ENCODE measurements around the gene LRP2.

LRP2 gene

GRCh38 chr2:169230204-169230603 is 132.1 kb downstream of the LRP2 start:
- no peak for DNase-seq

- no peak for DNase-seq
These were observed 132.7 kb downstream of the LRP2 start for GRCh38 chr2:169229590-169229989.

GRCh38 chr2:169225906-169226305 is 136.4 kb downstream of the LRP2 start:
- DNase-seq: no peak

- no peak for DNase-seq
These were observed 137.0 kb downstream of the LRP2 start for GRCh38 chr2:169225233-169225750.

- DNase-seq: no peak
These were observed 139.7 kb downstream of the LRP2 start for GRCh38 chr2:169222665-169223064.

GRCh38 chr2:169221745-169222369 is 140.5 kb downstream of the LRP2 start:
- no peak for DNase-seq

- DNase-seq: no peak
These were observed 151.4 kb downstream of the LRP2 start for GRCh38 chr2:169210917-169211316.

- no peak for DNase-seq
These were observed 154.3 kb downstream of the LRP2 start for GRCh38 chr2:169208026-169208425.

GRCh38 chr2:169205176-169205575 is 157.2 kb downstream of the LRP2 start:
- no peak for DNase-seq

GRCh38 chr2:169203952-169204351 is 158.4 kb downstream of the LRP2 start:
- no peak for DNase-seq

- DNase-seq: no peak
These were observed 161.6 kb downstream of the LRP2 start for GRCh38 chr2:169200756-169201155.

- DNase-seq: no peak
These were observed 168.7 kb downstream of the LRP2 start for GRCh38 chr2:169193618-169194017.

GRCh38 chr2:169190197-169190775 is 172.0 kb downstream of the LRP2 start:
- no peak for DNase-seq

GRCh38 chr2:169189132-169189531 is 173.2 kb downstream of the LRP2 start:
- DNase-seq: no peak

GRCh38 chr2:169185711-169186110 is 176.6 kb downstream of the LRP2 start:
- DNase-seq: no peak

GRCh38 chr2:169184074-169184473 is 178.3 kb downstream of the LRP2 start:
- no peak for DNase-seq

- DNase-seq: no peak
These were observed 179.8 kb downstream of the LRP2 start for GRCh38 chr2:169182573-169182972.

GRCh38 chr2:169178804-169179390 is 183.4 kb downstream of the LRP2 start:
- no peak for DNase-seq

- DNase-seq: no peak
These were observed 184.0 kb downstream of the LRP2 start for GRCh38 chr2:169178364-169178763.

- no peak for DNase-seq
These were observed 187.2 kb downstream of the LRP2 start for GRCh38 chr2:169175112-169175511.

- DNase-seq: no peak
These were observed 188.5 kb downstream of the LRP2 start for GRCh38 chr2:169173876-169174275.

GRCh38 chr2:169172914-169173313 is 189.4 kb downstream of the LRP2 start:
- DNase-seq: no peak

- no peak for DNase-seq
These were observed 190.1 kb downstream of the LRP2 start for GRCh38 chr2:169172151-169172735.

- no peak for DNase-seq
These were observed 196.5 kb downstream of the LRP2 start for GRCh38 chr2:169165791-169166190.
